OCI-LY7 (cell line): Measurements from ENCODE around the gene SORD.

Experiments used
- EZH2phosphoT487 ChIP-seq: fragments of 200-600 bp; sonication (generic); IDR thresholded peaks from 2 replicates; pipeline ENCODE4 v1.6.1; 2018; ENCODE audit warnings: low read depth, borderline replicate concordance, mild to moderate bottlenecking, mixed run types, antibody characterized with exemption, low read length, moderate library complexity, mixed read lengths
- TF ChIP-seq, protein P1 (sequence below): fragments of 200-600 bp; sonication (generic); conservative IDR thresholded peaks from 2 replicates; pipeline ENCODE4 v1.5.1; 2014; ENCODE audit warnings: mild to moderate bottlenecking, antibody characterized with exemption, low read length, moderate library complexity, mixed read lengths

DNA sequence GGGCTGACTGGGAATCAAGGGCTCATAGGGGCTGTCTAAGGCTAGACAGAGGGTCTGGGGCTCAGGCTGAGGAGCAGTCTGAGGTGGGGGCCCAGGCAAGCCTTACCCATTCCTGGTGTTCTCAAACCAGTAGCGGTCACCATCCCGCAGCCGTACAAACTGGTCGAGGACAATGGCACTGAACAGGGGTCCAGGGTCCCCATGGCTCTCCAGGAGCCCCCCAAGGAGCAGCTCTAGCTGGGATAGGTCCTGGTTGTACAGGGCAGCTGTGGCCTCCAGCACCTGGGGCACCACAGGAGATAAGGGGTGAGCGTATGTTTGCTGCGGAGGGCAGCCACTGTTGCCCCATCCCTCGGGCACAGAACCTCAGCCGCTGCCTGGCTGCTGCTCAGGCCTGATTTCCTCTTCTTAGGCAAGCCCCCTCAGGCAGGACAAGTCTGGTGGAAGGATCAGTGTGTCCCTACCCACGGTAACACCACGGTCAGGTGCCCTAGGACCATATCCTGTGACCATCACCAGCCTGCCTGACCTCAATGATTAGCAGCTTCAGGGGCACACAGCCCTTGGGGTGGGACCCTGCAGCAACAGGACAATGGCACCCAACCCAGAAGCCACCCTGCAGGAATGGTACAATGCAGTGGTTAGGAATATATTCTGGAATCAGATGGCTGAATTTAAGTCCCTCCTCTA, 85.1 kb downstream of the SORD start:
- TF ChIP-seq, protein P1, sequence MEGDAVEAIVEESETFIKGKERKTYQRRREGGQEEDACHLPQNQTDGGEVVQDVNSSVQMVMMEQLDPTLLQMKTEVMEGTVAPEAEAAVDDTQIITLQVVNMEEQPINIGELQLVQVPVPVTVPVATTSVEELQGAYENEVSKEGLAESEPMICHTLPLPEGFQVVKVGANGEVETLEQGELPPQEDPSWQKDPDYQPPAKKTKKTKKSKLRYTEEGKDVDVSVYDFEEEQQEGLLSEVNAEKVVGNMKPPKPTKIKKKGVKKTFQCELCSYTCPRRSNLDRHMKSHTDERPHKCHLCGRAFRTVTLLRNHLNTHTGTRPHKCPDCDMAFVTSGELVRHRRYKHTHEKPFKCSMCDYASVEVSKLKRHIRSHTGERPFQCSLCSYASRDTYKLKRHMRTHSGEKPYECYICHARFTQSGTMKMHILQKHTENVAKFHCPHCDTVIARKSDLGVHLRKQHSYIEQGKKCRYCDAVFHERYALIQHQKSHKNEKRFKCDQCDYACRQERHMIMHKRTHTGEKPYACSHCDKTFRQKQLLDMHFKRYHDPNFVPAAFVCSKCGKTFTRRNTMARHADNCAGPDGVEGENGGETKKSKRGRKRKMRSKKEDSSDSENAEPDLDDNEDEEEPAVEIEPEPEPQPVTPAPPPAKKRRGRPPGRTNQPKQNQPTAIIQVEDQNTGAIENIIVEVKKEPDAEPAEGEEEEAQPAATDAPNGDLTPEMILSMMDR = no peak
- TF ChIP-seq EZH2phosphoT487 = no peak
